ENCODE results near the gene MAB21L4. TPM values are rescaled to one million over a fixed set of nuclear protein-coding genes. Genes with fewer than 3 reads are reported as not detected.

The MAB21L4 gene
- total and polyA plus RNA-seq, 2 donors (not counting 3 experiments of a cell fraction or from before 2014, with no cell fraction given): not detected

DNA sequence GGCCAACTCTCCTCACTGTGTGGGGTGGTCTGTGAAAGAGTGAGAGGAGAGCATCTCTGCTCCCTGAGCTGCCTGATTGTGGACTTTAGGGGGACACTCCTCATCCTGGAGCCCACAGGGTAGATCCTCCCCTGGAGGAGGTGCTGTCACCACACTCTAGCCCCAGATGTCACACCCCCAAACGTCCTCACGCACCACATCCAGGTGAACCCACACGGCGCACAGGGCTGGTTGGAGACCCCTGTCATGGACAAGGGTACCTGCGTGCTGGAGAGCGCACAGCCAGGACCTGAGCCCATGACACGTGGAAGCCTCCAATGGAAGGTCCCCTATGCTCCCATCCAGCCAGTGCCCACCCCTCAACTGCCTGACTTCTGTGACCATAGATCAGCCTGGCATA is 16.9 kb downstream of the MAB21L4 start:
- Histone ChIP-seq H3K4me1 (ENCODE audit: control insufficient read depth, extremely low read depth, insufficient read depth, low read length) (no peaks in the 10 kb centered on the region), H3K9me1 (replicated peaks; ENCODE audit: control insufficient read depth, extremely low read depth, insufficient read depth, low read length) (no peaks in the 10 kb centered on the region), H3K9ac (replicated peaks; ENCODE audit: extremely low read depth, insufficient read depth, low read length) (no peak overlapping the region), H3K4me3 (replicated peaks in 1 of 3; ENCODE audit: insufficient read depth in 1 of 3, low read depth in 1 of 3, low read length in 3 of 3) (no peak overlapping the region), H3K36me3 (ENCODE audit: control insufficient read depth in 2 of 2, extremely low read depth in 1 of 2, insufficient read depth in 2 of 2, low read length in 2 of 2) (no peaks in the 10 kb centered on the region), H3K27ac (ENCODE audit: insufficient read depth, low read depth, low read length) (no peak overlapping the region), H2AFZ (ENCODE audit: low read depth, low read length) (no peak overlapping the region), H3K9me3 (replicated peaks; ENCODE audit: control insufficient read depth, insufficient read depth, low read length) (no peaks in the 10 kb centered on the region), H3K4me2 (ENCODE audit: insufficient read depth, low read length) (no peak overlapping the region), H3K27me3 (ENCODE audit: control insufficient read depth in 2 of 2, insufficient read depth in 2 of 2, low read length in 2 of 2) (peaks cover 0 to 1% of the 10 kb centered on the region in 2 experiments), H4K20me1 (replicated peaks; ENCODE audit: control insufficient read depth, extremely low read depth, insufficient read depth, low read length) (no peaks in the 10 kb centered on the region), H3K79me2 (ENCODE audit: control insufficient read depth, insufficient read depth, low read length) (no peaks in the 10 kb centered on the region)
- dilution Hi-C loops (cut with MboI; ENCODE audit: extremely low pct_ligation_motif_present, low sequenced_read_pairs): no loop called here
- no peak for FAIRE-seq
- no peak for TF ChIP-seq POLR2AphosphoS5 (IDR thresholded peaks at IDR 0.05; ENCODE audit: insufficient read depth, low read depth, low read length)
- TF ChIP-seq, protein P1, sequence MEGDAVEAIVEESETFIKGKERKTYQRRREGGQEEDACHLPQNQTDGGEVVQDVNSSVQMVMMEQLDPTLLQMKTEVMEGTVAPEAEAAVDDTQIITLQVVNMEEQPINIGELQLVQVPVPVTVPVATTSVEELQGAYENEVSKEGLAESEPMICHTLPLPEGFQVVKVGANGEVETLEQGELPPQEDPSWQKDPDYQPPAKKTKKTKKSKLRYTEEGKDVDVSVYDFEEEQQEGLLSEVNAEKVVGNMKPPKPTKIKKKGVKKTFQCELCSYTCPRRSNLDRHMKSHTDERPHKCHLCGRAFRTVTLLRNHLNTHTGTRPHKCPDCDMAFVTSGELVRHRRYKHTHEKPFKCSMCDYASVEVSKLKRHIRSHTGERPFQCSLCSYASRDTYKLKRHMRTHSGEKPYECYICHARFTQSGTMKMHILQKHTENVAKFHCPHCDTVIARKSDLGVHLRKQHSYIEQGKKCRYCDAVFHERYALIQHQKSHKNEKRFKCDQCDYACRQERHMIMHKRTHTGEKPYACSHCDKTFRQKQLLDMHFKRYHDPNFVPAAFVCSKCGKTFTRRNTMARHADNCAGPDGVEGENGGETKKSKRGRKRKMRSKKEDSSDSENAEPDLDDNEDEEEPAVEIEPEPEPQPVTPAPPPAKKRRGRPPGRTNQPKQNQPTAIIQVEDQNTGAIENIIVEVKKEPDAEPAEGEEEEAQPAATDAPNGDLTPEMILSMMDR (IDR thresholded peaks at IDR 0.05; ENCODE audit: extremely low read depth in 1 of 2, insufficient read depth in 1 of 2, low read depth in 1 of 2, low read length in 2 of 2): no peak
- no peak for TF ChIP-seq MYC (IDR thresholded peaks at IDR 0.05; ENCODE audit: low read depth, low read length)
- no peak for TF ChIP-seq FOS (IDR thresholded peaks at IDR 0.05; ENCODE audit: borderline replicate concordance, insufficient read depth, low read length)
- TF ChIP-seq EZH2 (IDR thresholded peaks at IDR 0.05; ENCODE audit: borderline replicate concordance, low read depth, low read length, severe bottlenecking): no peak
- no peak for TF ChIP-seq GATA2 (IDR thresholded peaks at IDR 0.05; ENCODE audit: insufficient read depth, insufficient read length, low read depth, low read length)
- TF ChIP-seq, protein P2, sequence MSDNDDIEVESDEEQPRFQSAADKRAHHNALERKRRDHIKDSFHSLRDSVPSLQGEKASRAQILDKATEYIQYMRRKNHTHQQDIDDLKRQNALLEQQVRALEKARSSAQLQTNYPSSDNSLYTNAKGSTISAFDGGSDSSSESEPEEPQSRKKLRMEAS (IDR thresholded peaks at IDR 0.05; ENCODE audit: insufficient read depth, insufficient read length): no peak
- TF ChIP-seq JUN (IDR thresholded peaks at IDR 0.05; ENCODE audit: borderline replicate concordance, insufficient read depth, insufficient read length, low read depth): no peak
- no peak for TF ChIP-seq POLR2A (IDR thresholded peaks at IDR 0.05; ENCODE audit: low read depth, low read length)
- intact Hi-C loops (cut with micrococcal nuclease): no loop called here
- DNase-seq (ENCODE audit: low read depth, low spot score): no peak
- POLR2A ChIA-PET: no interaction called here
- CTCF ChIA-PET: interaction anchor here (1.0 to 1.4 kb wide), 2 partner anchors 28 to 413 kb away, joined by 3 read pairs; no protein-coding TSS in a partner anchor
- no TSS peak for BruUV-seq (replicated peaks)

Data from endothelial cell of umbilical vein (primary cell).